B cell (primary cell): Measurements from ENCODE around the gene FLNB.

Experiments
- CTCF ChIP-seq: fragments of 200-600 bp; IDR thresholded peaks from one replicate; pipeline ENCODE4 v1.8.0; 2022; ENCODE audit warnings: antibody characterized with exemption, mild to moderate bottlenecking
- EZH2 ChIP-seq: IDR thresholded peaks from 2 replicates; pipeline ENCODE4 v1.6.1; 2012; ENCODE audit warnings: borderline replicate concordance, low read depth, mild to moderate bottlenecking, moderate library complexity, low read length; ENCODE audit not compliant: insufficient read depth, poor library complexity, severe bottlenecking

GRCh38 chr3:57998366-57999283 is 9.6 kb upstream of the FLNB start:
- TF ChIP-seq CTCF: peak; percentile 16
- TF ChIP-seq EZH2: no peak
